Activated CD4-positive, alpha-beta T cell treated with anti-CD3 and anti-CD28 coated beads for 1 hour (primary cell): ENCODE measurements around the gene C3orf22.

Experiments used
- DNase-seq: peaks from one replicate; pipeline ENCODE4 v3.0.0-alpha.2; 2020

The C3orf22 gene

GRCh38 chr3:126527006-126527405 is 31.7 kb downstream of the C3orf22 start:
- no peak for DNase-seq

GRCh38 chr3:126526668-126527005 is 32.1 kb downstream of the C3orf22 start:
- DNase-seq, result no peak

DNA sequence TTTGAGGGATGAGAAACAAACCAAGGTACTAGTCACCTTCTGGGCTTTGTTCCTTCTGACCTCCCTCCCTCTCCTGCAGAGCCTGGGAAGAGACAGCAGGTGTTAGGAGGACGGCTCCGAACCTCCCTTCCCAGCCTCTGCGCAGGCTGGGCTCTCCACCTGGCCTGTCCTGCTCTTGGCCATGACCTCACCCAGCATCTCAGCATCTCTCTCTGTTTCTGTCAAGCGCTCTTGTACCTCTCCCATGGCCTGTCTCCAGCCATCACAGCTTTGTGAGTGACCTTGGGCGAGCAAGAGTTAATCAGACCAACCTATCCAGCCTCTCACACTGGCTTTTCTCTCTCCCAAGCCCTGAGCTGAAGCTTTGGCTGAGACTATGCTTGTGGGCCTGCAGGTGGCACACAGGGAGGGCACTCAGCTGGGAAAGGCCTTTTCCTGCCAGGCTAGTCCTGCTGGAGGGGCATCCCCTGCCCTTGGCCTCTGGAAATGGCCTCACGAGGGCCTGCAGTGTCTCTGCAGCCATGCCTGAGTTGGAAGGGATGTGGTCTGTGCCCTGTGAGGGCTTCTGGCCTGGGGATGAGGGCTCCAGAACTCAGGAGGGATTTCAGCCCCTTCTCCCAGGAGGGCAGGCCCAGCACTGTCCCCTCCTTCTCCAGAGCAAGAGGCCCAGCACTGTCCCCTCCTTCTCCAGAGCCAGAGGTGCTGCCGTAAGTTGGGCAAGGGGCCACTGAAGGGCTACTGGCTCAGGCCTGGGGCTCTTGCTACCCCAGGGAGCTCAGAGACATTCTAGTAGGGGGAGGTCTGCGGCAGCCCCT is 32.7 kb downstream of the C3orf22 start:
- DNase-seq, result no peak

DNA sequence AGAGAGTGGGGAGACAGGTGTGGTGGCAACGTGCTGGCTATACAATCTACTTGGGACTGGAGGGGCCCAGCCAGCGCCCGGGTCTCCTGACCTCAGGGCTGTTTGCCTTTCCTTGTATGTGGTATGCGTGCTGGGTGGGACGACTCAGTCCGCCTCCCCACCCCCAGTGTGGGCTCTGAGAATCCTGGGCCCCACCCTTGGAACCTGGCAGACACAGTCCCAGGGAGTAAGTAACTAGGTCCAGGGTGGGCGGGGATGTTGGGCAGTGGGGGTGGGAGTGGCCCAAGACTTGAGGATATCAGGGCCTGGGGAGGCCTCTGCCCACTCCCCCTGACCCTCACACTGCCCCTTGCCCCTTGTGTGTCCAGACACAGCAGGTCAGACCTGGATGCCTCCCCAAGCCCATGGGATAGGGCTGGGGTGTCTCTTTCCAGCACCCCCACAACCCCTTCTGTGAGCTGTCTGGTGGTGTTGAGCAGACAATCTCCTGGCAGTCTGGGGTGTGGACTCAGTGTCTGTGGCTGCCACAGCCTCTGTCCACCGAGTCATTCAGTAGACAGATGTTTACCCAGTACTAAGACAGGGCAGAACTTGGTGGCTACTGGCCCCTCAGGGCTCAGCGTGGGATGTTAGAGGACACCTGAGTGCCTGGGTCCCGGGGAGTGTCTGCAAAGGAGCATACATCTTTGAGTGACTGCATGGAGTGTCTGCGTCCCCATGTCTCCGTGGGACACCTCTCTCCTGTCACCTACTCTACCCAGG is 33.5 kb downstream of the C3orf22 start:
- no peak for DNase-seq

- no peak for DNase-seq
Measured at GRCh38 chr3:126524429-126524988, 34.2 kb downstream of the C3orf22 start.

- no peak for DNase-seq
Measured at GRCh38 chr3:126523745-126524428, 34.8 kb downstream of the C3orf22 start, which contains the start of gene CHST13. Gene CHST13, plus strand, starts transcription at chr3:126524155. Its CDS starts 178 bp downstream, at chr3:126524333.

- peak; percentile 16 for DNase-seq
Measured at GRCh38 chr3:126522363-126522788, 36.4 kb downstream of the C3orf22 start.

GRCh38 chr3:126521122-126521891 is 37.4 kb downstream of the C3orf22 start:
- no peak for DNase-seq

DNA sequence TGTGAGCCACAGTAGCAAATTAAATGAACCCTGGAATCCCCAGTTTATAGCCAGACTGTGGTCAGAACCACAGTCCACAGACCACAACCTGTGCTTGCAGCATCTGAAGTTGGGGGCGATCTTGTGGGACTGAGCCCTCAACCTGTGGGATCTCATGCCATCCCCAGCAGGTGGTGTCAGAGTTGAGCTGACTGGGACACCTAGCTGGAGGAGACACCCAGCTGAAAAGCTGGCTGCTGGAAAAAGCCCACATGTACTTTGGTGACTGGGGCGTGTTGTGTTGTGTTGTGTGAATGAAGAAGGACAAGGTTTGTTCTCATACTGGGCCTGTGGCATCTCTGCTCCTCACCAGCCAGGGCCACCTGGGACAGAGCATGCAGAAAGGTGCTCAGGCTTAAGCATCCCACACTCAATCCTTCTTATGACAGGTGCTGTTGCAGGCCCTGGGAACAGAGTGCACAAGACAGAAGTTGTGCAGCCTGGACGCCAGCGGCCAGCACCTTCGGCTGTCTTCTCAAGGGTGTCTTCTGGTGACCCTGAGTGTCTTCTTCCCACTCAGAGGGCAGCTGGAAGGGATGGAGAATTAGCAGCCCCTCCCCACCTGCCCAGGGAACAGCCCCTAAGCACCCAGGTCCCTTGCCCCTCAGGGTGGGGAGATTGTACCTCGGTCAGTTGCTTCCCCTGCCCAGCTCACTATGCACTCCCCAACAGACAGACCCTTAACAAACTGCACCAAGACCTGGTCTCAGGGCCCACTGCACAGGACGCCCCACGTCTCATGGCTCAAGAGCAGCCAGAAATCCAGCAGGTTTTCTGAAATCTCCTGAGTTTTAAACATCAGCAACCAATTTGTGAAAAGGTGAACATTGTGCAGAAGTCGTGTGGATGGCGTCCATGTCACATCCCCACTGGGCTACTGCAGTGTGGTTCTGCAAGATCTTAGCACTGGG is 39.0 kb downstream of the C3orf22 start:
- no peak for DNase-seq

DNA sequence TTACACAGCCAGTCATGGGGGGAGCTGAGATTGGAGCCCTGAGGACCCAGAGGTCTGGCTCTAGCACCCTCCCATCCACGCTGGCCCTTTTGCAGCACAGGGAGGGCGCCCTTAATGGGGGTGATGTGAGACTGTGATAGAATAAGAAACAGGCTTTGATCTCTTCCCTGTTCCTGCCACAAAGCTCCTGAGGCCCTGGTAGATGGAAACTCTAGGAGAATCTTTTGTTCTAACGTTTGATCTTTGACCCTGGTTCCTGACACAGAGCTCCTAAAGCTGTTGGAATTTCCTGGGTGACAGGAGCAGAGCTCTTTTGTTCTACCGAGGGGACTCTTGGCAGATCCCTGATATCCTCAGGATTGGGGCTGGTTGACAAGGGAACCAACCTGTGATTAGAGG is 40.0 kb downstream of the C3orf22 start:
- no peak for DNase-seq

GRCh38 chr3:126517986-126518778 is 40.5 kb downstream of the C3orf22 start:
- DNase-seq, result no peak

DNA sequence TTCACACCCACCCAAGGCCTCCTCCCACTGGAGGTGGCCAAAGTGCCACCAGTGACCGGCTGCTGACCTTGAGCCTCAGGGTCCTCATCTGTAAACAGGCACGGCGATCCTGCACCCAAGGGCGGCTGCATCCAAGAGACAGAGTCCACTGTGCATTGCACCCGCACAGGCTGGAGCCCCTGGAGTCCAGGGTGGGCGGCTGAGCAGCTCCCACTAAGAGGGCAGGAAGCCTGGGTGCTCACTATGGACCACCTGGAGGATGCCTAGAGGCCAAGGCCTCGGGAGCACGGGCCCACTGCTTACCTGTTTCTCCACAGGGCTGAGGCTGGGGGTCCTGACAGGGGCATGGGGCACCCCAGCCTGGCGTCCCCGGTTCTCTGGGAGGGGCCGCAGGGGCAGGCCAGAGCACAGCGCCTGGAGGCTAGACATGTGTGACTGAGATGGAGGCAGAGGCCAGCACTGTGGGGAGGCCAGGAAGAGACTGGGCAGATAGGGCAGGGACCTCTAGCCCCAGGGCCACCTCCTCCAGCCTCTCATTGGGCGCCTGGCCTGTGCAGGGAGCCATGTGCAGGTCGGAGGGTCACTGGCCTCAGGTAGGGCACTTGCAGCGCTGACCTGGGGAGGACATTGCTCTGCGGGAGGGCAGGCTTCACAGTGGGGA is 41.3 kb downstream of the C3orf22 start, which contains the start of gene UROC1:
UROC1 (minus strand) TSS at position 483 of the 661 bp plus-strand sequence; CDS start at position 429, 54 bp downstream.
- no peak for DNase-seq

DNA sequence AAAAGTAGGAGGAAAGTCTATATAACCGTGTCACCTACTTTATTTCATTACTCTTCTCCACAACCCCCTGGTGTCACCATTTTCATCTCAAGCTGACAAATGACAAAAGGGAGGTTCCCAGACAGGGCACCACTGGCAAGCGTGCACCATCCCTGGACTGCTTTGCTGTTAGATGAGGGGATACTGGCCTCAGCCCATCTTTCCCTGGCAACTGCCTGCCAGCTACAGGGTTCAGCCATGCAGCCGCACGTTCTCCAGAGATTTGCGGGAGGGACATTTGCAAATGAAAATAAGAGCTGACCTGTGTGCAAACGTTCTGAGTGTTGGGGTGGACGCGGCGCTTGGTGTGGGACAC is 41.8 kb downstream of the C3orf22 start:
- DNase-seq, result no peak

GRCh38 chr3:126516152-126516935 is 42.4 kb downstream of the C3orf22 start:
- no peak for DNase-seq

DNA sequence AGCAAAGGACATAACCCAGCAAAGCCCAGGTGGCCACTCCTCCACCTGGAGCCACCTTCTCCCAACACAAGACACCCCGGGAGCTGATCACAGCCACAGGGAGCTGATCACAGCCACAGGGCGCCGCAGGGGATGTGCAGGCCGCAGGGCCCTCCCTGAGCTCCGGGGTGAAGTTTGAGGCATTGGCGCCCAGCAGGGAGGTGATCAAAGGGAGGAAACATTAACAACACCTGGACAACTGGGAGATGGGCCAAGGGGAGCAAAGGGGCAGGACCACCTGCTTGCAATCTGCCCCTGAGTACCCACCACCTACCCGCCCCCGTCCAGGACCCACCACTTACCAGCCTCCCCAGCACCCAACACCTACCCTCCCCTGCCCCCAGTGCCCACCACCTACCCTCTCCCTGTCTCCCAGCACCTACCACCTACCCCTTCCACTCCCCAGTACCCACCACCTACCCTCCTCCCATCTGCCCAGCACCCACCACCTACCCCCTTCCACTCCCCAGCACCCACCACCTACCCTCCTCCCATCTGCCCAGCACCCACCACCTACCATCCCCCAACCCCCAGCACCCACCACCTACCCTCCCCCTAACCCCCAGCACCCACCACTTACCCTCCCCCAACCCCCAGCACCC is 43.5 kb downstream of the C3orf22 start:
- no peak for DNase-seq

GRCh38 chr3:126514161-126514560 is 44.6 kb downstream of the C3orf22 start:
- DNase-seq, result no peak

DNA sequence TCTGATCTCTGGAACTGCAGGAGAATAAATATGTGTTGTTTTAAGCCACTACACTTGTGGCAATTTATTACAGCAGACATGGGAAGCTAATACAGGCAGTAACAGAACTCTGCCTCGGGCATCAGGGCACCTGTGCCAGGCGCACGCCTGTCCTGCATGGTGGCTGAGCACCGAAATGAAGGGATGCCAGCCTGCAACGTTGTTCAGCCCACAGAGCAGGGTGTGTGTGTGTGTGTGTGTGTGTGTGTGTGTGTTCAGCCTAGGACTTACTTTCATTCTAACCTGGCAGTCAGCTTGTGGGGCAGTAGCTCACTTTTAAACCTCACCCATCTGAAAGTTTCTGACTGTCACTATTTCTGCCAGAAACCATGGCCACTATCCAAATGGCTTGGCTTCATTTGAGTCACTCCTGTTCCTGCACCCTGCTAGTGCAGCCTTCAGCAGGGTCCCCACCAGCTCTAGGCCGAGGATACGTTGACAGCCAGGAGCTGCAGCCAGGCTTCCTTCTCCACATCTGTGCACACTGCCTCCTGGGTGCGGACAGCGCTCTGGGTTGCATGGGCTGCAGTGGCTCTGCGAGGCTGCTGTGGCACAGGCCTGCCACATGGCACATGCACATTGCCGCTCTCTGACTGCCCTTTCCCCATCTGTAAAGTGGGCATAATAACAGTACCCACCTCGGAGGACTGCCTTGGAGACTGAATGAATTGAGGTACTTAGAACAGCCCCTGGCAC is 45.6 kb downstream of the C3orf22 start:
- no peak for DNase-seq

DNA sequence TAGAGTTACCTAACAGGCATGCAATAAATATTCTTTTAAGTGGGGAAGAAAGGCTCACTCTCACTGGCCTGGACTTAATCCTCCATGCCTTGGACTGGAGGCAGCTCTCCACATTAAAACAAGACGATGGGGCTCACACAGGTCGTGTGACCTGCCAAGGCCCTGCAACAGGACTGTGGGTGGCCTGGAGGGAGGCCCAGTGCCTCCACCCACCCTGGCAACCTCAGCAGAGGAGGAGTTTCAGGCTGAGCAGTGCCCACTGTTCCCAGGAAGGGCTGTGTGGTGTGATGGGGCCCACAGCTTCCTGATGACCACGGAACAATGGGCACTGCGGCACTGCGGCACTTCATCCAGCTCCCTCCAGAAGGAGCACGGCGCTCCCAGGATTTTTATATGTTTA is 46.7 kb downstream of the C3orf22 start:
- DNase-seq, result no peak
